HepG2 (cell line): ENCODE data around the gene MTSS2. TPM values are rescaled to one million over a fixed set of nuclear protein-coding genes. Genes with fewer than 3 reads are reported as not detected.

ENCODE experiments used
- ATAC-seq: fragments of 200-7000 bp; cut with Tn5 transposase; 3 replicates; pipeline ENCODE4 v1.9.1; 2020; ENCODE audit warnings: mild to moderate bottlenecking, moderate library complexity
- BruUV-seq: library from RNA; stranded (reverse); fragments of 400-500 nt; replicated peaks from 2 replicates; lab custom pipeline; 2021; lab: Mats Ljungman, UMichigan
- CTCF ChIA-PET: fragments of 300-600 bp; formaldehyde crosslinking; extraction: SDS; loops from one replicate; lab custom pipeline; 2021; ENCODE audit warnings: low total read pairs, inconsistent platforms, low intra/inter-chr PET ratio; lab: Yijun Ruan, JAX
- POLR2A ChIA-PET: fragments of 350-600 bp; sonication (Branson Sonifier 250); formaldehyde crosslinking; loops from one replicate; lab custom pipeline; 2020; ENCODE audit warnings: antibody characterized with exemption, inconsistent platforms; lab: Yijun Ruan, JAX
- DNase-seq: peaks from one replicate; pipeline ENCODE4 v3.0.0-alpha.2; 2015; ENCODE audit warnings: low spot score
- FAIRE-seq: peaks from 3 replicates; lab custom pipeline; 2011; peaks lifted over from hg19 to GRCh38; lab: Jason Lieb, UNC
- H2AFZ ChIP-seq: one replicate; pipeline ENCODE4 v1.6.1; 2011; ENCODE audit warnings: low read length, inconsistent platforms
- H3K27ac ChIP-seq: fragments of 300-600 bp; 3 replicates; pipeline ENCODE4 v1.8.0; 2011; ENCODE audit warnings: mixed run types, mild to moderate bottlenecking, mixed read lengths, low read length, inconsistent platforms; ENCODE audit not compliant: insufficient read depth; ENCODE audit errors: extremely low read length
- H3K27me3 ChIP-seq, 2 experiments: fragments of 200-600 bp in 1 of 2; 2 replicates in 1 of 2; 3 replicates in 1 of 2; pipeline versions ENCODE4 v1.6.0 to v1.8.0; 2011; ENCODE audit warnings: low read length in 2 of 2, mild to moderate bottlenecking in 2 of 2, moderate library complexity in 2 of 2, inconsistent platforms in 1 of 2; ENCODE audit not compliant: insufficient read depth in 2 of 2, control insufficient read depth in 1 of 2
- H3K36me3 ChIP-seq, 2 experiments: fragments of 200-600 bp in 1 of 2; replicated peaks in 1 of 2; 2 replicates in 1 of 2; 3 replicates in 1 of 2; pipeline versions ENCODE4 v1.5.1 to v1.8.0; 2011; ENCODE audit warnings: low read length in 2 of 2, inconsistent platforms in 1 of 2; ENCODE audit not compliant: insufficient read depth in 2 of 2, control insufficient read depth in 1 of 2
- H3K4me1 ChIP-seq: 2 replicates; pipeline ENCODE4 v1.5.1; 2012; ENCODE audit warnings: low read length, inconsistent platforms; ENCODE audit not compliant: insufficient read depth
- H3K4me2 ChIP-seq: 2 replicates; pipeline ENCODE4 v1.6.0; 2011; ENCODE audit warnings: low read depth, low read length, inconsistent platforms
- H3K4me3 ChIP-seq, 3 experiments: fragments of 200-600 bp in 1 of 3; sonication (generic), shearing (Covaris generic) in 1 of 3; replicated peaks in 1 of 3; 2 replicates each; pipeline ENCODE4 v1.5.1; 2011 to 2016; ENCODE audit warnings: low read length in 3 of 3, inconsistent platforms in 2 of 3, low read depth in 2 of 3, mild to moderate bottlenecking in 2 of 3, control low read depth in 1 of 3, mixed read lengths in 1 of 3; ENCODE audit not compliant: insufficient read depth in 1 of 3
- H3K79me2 ChIP-seq: one replicate; pipeline ENCODE4 v1.6.1; 2011; ENCODE audit warnings: low read length, inconsistent platforms; ENCODE audit not compliant: insufficient read depth
- H3K9ac ChIP-seq: 2 replicates; pipeline ENCODE4 v1.6.0; 2011; ENCODE audit warnings: mild to moderate bottlenecking, low read depth, low read length, inconsistent platforms; ENCODE audit not compliant: insufficient read depth
- H3K9me3 ChIP-seq: 2 replicates; pipeline ENCODE4 v1.5.1; 2012; ENCODE audit warnings: mild to moderate bottlenecking, low read length
- H4K20me1 ChIP-seq: 2 replicates; pipeline ENCODE4 v1.6.0; 2011; ENCODE audit warnings: inconsistent platforms, mild to moderate bottlenecking, low read length, moderate library complexity; ENCODE audit not compliant: insufficient read depth
- ATF5 ChIP-seq: sonication (generic); formaldehyde crosslinking; IDR thresholded peaks from 2 replicates; pipeline ENCODE4 v1.4.0; 2020; ENCODE audit warnings: mild to moderate bottlenecking, low read depth, missing genetic modification reagents
- KDM1A ChIP-seq: IDR thresholded peaks from 2 replicates; pipeline ENCODE4 v1.6.1; 2016; ENCODE audit warnings: missing compliant biosample characterization
- NCOR1 ChIP-seq: fragments of 200-600 bp; sonication (generic); IDR thresholded peaks from 2 replicates; pipeline ENCODE4 v1.7.0; 2017; ENCODE audit warnings: antibody characterized with exemption, low read length, borderline replicate concordance
- NFE2L2 ChIP-seq: fragments of 150-350 bp; IDR thresholded peaks from 2 replicates; pipeline ENCODE4 v1.6.1; 2014; ENCODE audit warnings: low read length
- RFX1 ChIP-seq: fragments of 450-650 bp; IDR thresholded peaks from 2 replicates; pipeline ENCODE4 v1.6.1; 2017
- TFDP2 ChIP-seq: sonication (generic); formaldehyde crosslinking; IDR thresholded peaks from 2 replicates; pipeline ENCODE4 v1.4.0; 2020; ENCODE audit warnings: missing genetic modification reagents
- TFE3 ChIP-seq: IDR thresholded peaks from 2 replicates; pipeline ENCODE4 v1.6.1; 2016
- U2AF1 ChIP-seq: fragments of 200-400 bp; formaldehyde crosslinking; optimal IDR thresholded peaks from 2 replicates; pipeline ENCODE3; 2017; ENCODE audit warnings: mild to moderate bottlenecking, low read depth, low read length
- XRCC5 ChIP-seq: fragments of 200-400 bp; formaldehyde crosslinking; optimal IDR thresholded peaks from 2 replicates; pipeline ENCODE3; 2017; ENCODE audit warnings: mild to moderate bottlenecking, low read length
- ZNF337 ChIP-seq: sonication (generic); formaldehyde crosslinking; IDR thresholded peaks from 2 replicates; pipeline ENCODE4 v1.5.1; 2020; ENCODE audit warnings: missing genetic modification reagents, low read depth, mild to moderate bottlenecking, borderline replicate concordance
- ZNF496 ChIP-seq: sonication (generic); formaldehyde crosslinking; IDR thresholded peaks from 2 replicates; pipeline ENCODE4 v1.8.1; 2023; ENCODE audit warnings: mild to moderate bottlenecking, moderate library complexity, missing genetic modification reagents; ENCODE audit not compliant: insufficient replicate concordance
- ZNF782 ChIP-seq: sonication (generic); formaldehyde crosslinking; IDR thresholded peaks from 2 replicates; pipeline ENCODE4 v1.4.0; 2020; ENCODE audit warnings: missing genetic modification reagents, mild to moderate bottlenecking, borderline replicate concordance
- ZXDC ChIP-seq: sonication (generic); formaldehyde crosslinking; IDR thresholded peaks from 2 replicates; pipeline ENCODE4 v1.5.0; 2020; ENCODE audit warnings: mild to moderate bottlenecking, missing genetic modification reagents
- WGBS: methylation state at CpG from one replicate; pipeline ENCODE4 v1.1.6; 2017; ENCODE audit warnings: low lambda C conversion rate; 5-methylcytosine and 5-hydroxymethylcytosine counted together
- in situ Hi-C: cut with HindIII; loops from 2 replicates; pipeline ENCODE4 v1.10.0; 2017; ENCODE audit warnings: low pct_unique_long_range_greater_than_20kb; ENCODE audit not compliant: extremely low pct_ligation_motif_present
- intact Hi-C: fragments of 100-400 bp; cut with micrococcal nuclease; formaldehyde crosslinking; loops from one replicate; pipeline ENCODE4 v1.10.0; 2022; ENCODE audit not compliant: unreplicated experiment
- polyA plus RNA-seq, 8 experiments: library from polyadenylated mRNA; depleted of rRNA in 3 of 8; stranded (reverse) in 7 of 8; unstranded in 1 of 8; fragments of >200 nt; fragmentation: Illumina TruSeq in 4 of 8; extraction: Trizol in 4 of 8; gene quantifications; 2 replicates each; pipeline versions ENCODE4 v1.2.1 to v1.2.3, GENCODE V29; 2011 to 2016; ENCODE audit warnings: low read depth in 4 of 8, missing spikeins in 1 of 8, mixed read lengths in 1 of 8; ENCODE audit not compliant: insufficient read depth in 1 of 8
- total RNA-seq, 5 experiments: library from RNA; depleted of rRNA; stranded (reverse); fragments of >200 nt; fragmentation: Illumina TruSeq; extraction: Trizol; gene quantifications; 2 replicates each; pipeline ENCODE4 v1.2.3, GENCODE V29; 2016; ENCODE audit warnings: low read depth in 1 of 5

Gene MTSS2
- total and polyA plus RNA-seq, 2 of the 13 experiments (the other 11 are each of a cell fraction or from before 2014, with no cell fraction given) = 132 to 242 TPM

- TF ChIP-seq TFE3 (CRISPR knock-in tag) (peak; percentile 94), U2AF1 (no peak), TFDP2 (CRISPR knock-in tag) (peak; percentile 77)
These were observed 39.4 kb upstream of the MTSS2 start (continued) for GRCh38 chr16:70725024-70725911.

GRCh38 chr16:70724146-70725023, 38.5 kb upstream of the MTSS2 start:
- Histone ChIP-seq H4K20me1 (no peaks in the 10 kb centered on the region), H3K9me3 (no peaks in the 10 kb centered on the region), H3K4me2 (peak overlapping the region; percentile 90), H3K27me3 (no peaks in the 10 kb centered on the region), H3K36me3 (peaks cover 10 to 16% of the 10 kb centered on the region in 2 experiments; a peak in 3 of 5 replicates), H2AFZ (no peak overlapping the region), H3K79me2 (peaks cover 11% of the 10 kb centered on the region), H3K4me1 (peaks cover 45% of the 10 kb centered on the region), H3K27ac (peak overlapping the region; percentile 99), H3K4me3 (peak overlapping the region; percentile 51 to 73 (median 65)), H3K9ac (peak overlapping the region; percentile 98)
- peak; percentile 96 for DNase-seq
- WGBS = 4% methylated on average over 14 of the region's 15 CpGs
- CTCF ChIA-PET = no interaction called here
- POLR2A ChIA-PET = interaction anchor here (0.8 to 10.2 kb wide), 27 partner anchors 9 to 858 kb away, joined by 3 to 536 read pairs (median 9); partner anchors contain the start of genes AARS1, DDX19A, MTSS2 and VAC14
- no peak for FAIRE-seq
- TSS peak; percentile 82 for BruUV-seq
- in situ Hi-C loops (loop anchor here (5.0 kb wide), 1 partner anchor 37 kb away; the partner anchor contains the start of gene MTSS2), intact Hi-C loops (loop anchor here (1.0 to 5.0 kb wide), 5 partner anchors 13 to 887 kb away; no protein-coding TSS in a partner anchor)
- ATAC-seq = peak; percentile 73
- TF ChIP-seq ZNF496 (CRISPR knock-in tag) (no peak), NCOR1 (peak; percentile 89), KDM1A (CRISPR knock-in tag) (no peak), ZNF337 (CRISPR knock-in tag) (no peak; the same call in 1 of the 2 replicates), ATF5 (CRISPR knock-in tag) (no peak), U2AF1 (peak; percentile 76), XRCC5 (peak; percentile 13), RFX1 (no peak), NFE2L2 (no peak), ZNF782 (peak; percentile 20; the same call in 1 of the 2 replicates), ZXDC (CRISPR knock-in tag) (no peak)
